Measurements from ENCODE around the gene NPAS2. TPM values are rescaled to one million over a fixed set of nuclear protein-coding genes. Genes with fewer than 3 reads are reported as not detected.

NPAS2 gene
- total and polyA plus RNA-seq, 2 of the 8 experiments (the other 6 are each of a cell fraction or from before 2014, with no cell fraction given): 1.8 to 1.9 TPM

GRCh38 chr2:100995309-100996075 lies 175.6 kb downstream of the NPAS2 start:
- WGBS, 2 experiments (ENCODE audit: extremely low coverage in 1 of 2, insufficient coverage in 1 of 2, insufficient read length in 1 of 2, insufficient replicate concordance in 2 of 2, low coverage in 1 of 2, low lambda C conversion rate in 2 of 2, missing lambda C conversion rate in 1 of 2): 91% methylated on average over 27 of the region's 28 CpGs; no CpG with 5 or more reads in 1 of the 2 experiments
- no peak overlapping the region for H2BK5ac ChIP-seq (ENCODE audit: low read depth, low read length)
- H3K27me3 ChIP-seq (replicated peaks in 1 of 4; ENCODE audit: control insufficient read depth in 3 of 4, extremely low read depth in 1 of 4, insufficient read depth in 3 of 4, low read length in 3 of 4): no peaks in the 10 kb centered on the region
- no peak overlapping the region for H2BK15ac ChIP-seq (ENCODE audit: low read length)
- DNase-seq (ENCODE audit: low read depth in 1 of 2, low spot score in 2 of 2) (no peak), FAIRE-seq (no peak)
- H4K20me1 ChIP-seq (replicated peaks in 1 of 2; ENCODE audit: control insufficient read depth in 1 of 2, insufficient read depth in 2 of 2, low read length in 2 of 2): no peaks in the 10 kb centered on the region
- H2AK5ac ChIP-seq (ENCODE audit: low read depth, low read length): no peak overlapping the region
- no peak overlapping the region for H3K27ac ChIP-seq (ENCODE audit: low read depth, low read length)
- no peak overlapping the region for H3K14ac ChIP-seq (ENCODE audit: insufficient read length)
- H4K5ac ChIP-seq (ENCODE audit: insufficient read length, low read depth, low read length): no peak overlapping the region
- TF ChIP-seq EGR1 (IDR thresholded peaks at IDR 0.05; ENCODE audit: borderline replicate concordance, low read depth, low read length) (no peak), SRF (IDR thresholded peaks at IDR 0.05; ENCODE audit: low read depth, low read length) (no peak), SIRT6 (IDR thresholded peaks at IDR 0.05; ENCODE audit: low read length) (no peak)
- no peak overlapping the region for H3K4me2 ChIP-seq (ENCODE audit: insufficient read depth in 1 of 2, low read depth in 2 of 2, low read length in 2 of 2)
- no peak overlapping the region for H4K91ac ChIP-seq (replicated peaks; ENCODE audit: insufficient read length, low read length)
- no peak overlapping the region for H2BK12ac ChIP-seq (ENCODE audit: low read depth, low read length)
- H2BK120ac ChIP-seq (replicated peaks; ENCODE audit: low read depth, low read length): no peak overlapping the region
- no peaks in the 10 kb centered on the region for H3K9me3 ChIP-seq (ENCODE audit: insufficient read depth in 2 of 2, low read depth in 1 of 2, low read length in 1 of 2)
- no peak overlapping the region for H3K4me3 ChIP-seq (ENCODE audit: extremely low read depth in 1 of 4, insufficient read depth in 2 of 4, low read depth in 3 of 4, low read length in 4 of 4)
- POLR2A ChIA-PET (ENCODE audit: partially characterized antibody): interaction anchor here (7.0 kb wide), 1 partner anchor 9 kb away, joined by 63 read pairs; the partner anchor contains the start of gene RPL31
- H3K56ac ChIP-seq (replicated peaks; ENCODE audit: insufficient read length, low read depth, low read length): no peak overlapping the region
- no peak overlapping the region for H3K9ac ChIP-seq (replicated peaks in 1 of 4; ENCODE audit: extremely low read depth in 1 of 4, low read depth in 3 of 4, low read length in 3 of 4)
- H3K23ac ChIP-seq (ENCODE audit: insufficient read length): no peak overlapping the region
- no peaks in the 10 kb centered on the region for H3K79me2 ChIP-seq (ENCODE audit: control insufficient read depth in 1 of 2, insufficient read depth in 2 of 2, low read length in 2 of 2)
- no peak overlapping the region for H2AFZ ChIP-seq (ENCODE audit: low read length)
- H3K18ac ChIP-seq (ENCODE audit: extremely low read depth, low read length): no peak overlapping the region
- no peaks in the 10 kb centered on the region for H3K23me2 ChIP-seq (ENCODE audit: low read depth, low read length)
- H3K36me3 ChIP-seq (ENCODE audit: control insufficient read depth in 2 of 4, insufficient read depth in 4 of 4, low read length in 3 of 4): no peaks in the 10 kb centered on the region
- H4K8ac ChIP-seq (ENCODE audit: extremely low read depth, insufficient read depth, low read length): no peak overlapping the region
- no peak overlapping the region for H2BK20ac ChIP-seq (ENCODE audit: low read length)
- H3K4ac ChIP-seq (replicated peaks; ENCODE audit: insufficient read length, low read depth, low read length): no peak overlapping the region
- no peaks in the 10 kb centered on the region for H3K79me1 ChIP-seq (ENCODE audit: low read depth, low read length)
- peaks cover 0 to 2% (median under 1%) of the 10 kb centered on the region in 4 experiments; a peak in 2 of 7 replicates for H3K4me1 ChIP-seq (replicated peaks in 1 of 4; ENCODE audit: control insufficient read depth in 3 of 4, insufficient read depth in 4 of 4, low read length in 3 of 4)
- CTCF ChIA-PET (ENCODE audit: partially characterized antibody): interaction anchor here (0.7 kb wide), 2 partner anchors 10 to 48 kb away, joined by 3 read pairs; no protein-coding TSS in a partner anchor

Measured in H1 (cell line).